Muscle layer of colon (tissue), 2 donors: ENCODE results near the gene MRPL28.
A peak's percentile ranks its signal among the peaks of the same experiment; 100 is the strongest.

ENCODE experiments used
- H3K27ac ChIP-seq: one replicate; pipeline ENCODE4 v1.7.0; 2013; ENCODE audit warnings: low read depth, mild to moderate bottlenecking, low read length, moderate library complexity
- H3K27me3 ChIP-seq, 2 donors: one replicate each; pipeline ENCODE4 v1.7.0; 2013; ENCODE audit warnings: low read length in 2 of 2, mild to moderate bottlenecking in 2 of 2; ENCODE audit not compliant: insufficient read depth in 2 of 2, control insufficient read depth in 1 of 2
- H3K36me3 ChIP-seq: one replicate; pipeline ENCODE4 v1.7.0; 2013; ENCODE audit warnings: mild to moderate bottlenecking, low read length; ENCODE audit not compliant: insufficient read depth
- H3K4me1 ChIP-seq: one replicate; pipeline ENCODE4 v1.7.0; 2013; ENCODE audit warnings: mild to moderate bottlenecking, low read length; ENCODE audit not compliant: insufficient read depth
- H3K4me3 ChIP-seq, 2 donors: one replicate each; pipeline ENCODE4 v1.7.0; 2013; ENCODE audit warnings: low read length in 2 of 2, low read depth in 1 of 2, mild to moderate bottlenecking in 1 of 2, moderate library complexity in 1 of 2
- H3K9ac ChIP-seq: one replicate; pipeline ENCODE4 v1.7.0; 2013; ENCODE audit warnings: low read length
- H3K9me3 ChIP-seq: one replicate; pipeline ENCODE4 v1.7.0; 2013; ENCODE audit warnings: mild to moderate bottlenecking, low read length
- donor health status: abdominal sarcoma.
- donor health status: Adenocarcinoma of cecum.

MRPL28 gene

DNA sequence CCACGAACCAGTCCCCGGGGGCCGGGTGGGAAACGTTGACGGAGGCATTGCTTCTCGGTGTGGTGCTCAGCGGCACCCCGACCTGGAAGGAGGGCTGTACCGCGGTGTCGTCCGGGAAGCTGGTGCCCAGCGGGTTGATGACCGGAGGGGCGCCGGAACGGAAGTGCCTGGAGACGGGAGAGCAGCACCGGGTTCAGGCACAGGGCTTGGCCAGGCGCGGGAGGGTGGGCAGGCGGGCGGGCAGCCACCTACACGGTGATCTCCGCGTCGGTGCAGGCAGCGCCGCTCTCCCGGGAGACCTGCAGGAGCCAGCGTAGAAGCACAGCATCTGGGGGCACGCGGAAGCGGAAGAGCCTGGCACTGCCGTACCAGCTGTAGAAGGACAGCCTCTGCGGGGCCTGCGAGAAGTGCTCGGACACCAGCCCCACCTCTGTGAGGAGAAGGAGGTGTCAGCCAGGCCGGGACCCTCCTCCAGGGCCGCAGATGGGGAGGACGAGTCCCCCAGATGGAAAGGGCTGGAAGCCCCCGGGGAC is 7.1 kb upstream of the MRPL28 start:
- no peak overlapping the region for H3K27ac ChIP-seq
- no peak overlapping the region for H3K4me3 ChIP-seq
- H3K9ac ChIP-seq: no peak overlapping the region
- H3K27me3 ChIP-seq: no peaks in the 10 kb centered on the region
- peaks cover 18% of the 10 kb centered on the region for H3K36me3 ChIP-seq
- H3K4me1 ChIP-seq: peaks cover 13% of the 10 kb centered on the region
- H3K9me3 ChIP-seq: no peaks in the 10 kb centered on the region

- H3K9ac ChIP-seq: no peak overlapping the region
- H3K36me3 ChIP-seq: peaks cover 23% of the 10 kb centered on the region
- no peaks in the 10 kb centered on the region for H3K9me3 ChIP-seq
- H3K27me3 ChIP-seq: no peaks in the 10 kb centered on the region
- H3K4me1 ChIP-seq: peaks cover 13% of the 10 kb centered on the region
- no peak overlapping the region for H3K4me3 ChIP-seq
- H3K27ac ChIP-seq: no peak overlapping the region
These were observed 6.6 kb upstream of the MRPL28 start for GRCh38 chr16:376817-377418.

GRCh38 chr16:375927-376816 is 5.8 kb upstream of the MRPL28 start:
- Histone ChIP-seq H3K9me3 (no peaks in the 10 kb centered on the region), H3K27me3 (no peaks in the 10 kb centered on the region), H3K4me3 (no peak overlapping the region), H3K36me3 (peaks cover 27% of the 10 kb centered on the region), H3K27ac (no peak overlapping the region), H3K4me1 (peaks cover 14% of the 10 kb centered on the region), H3K9ac (no peak overlapping the region)

- Histone ChIP-seq H3K9ac (no peak overlapping the region), H3K9me3 (no peaks in the 10 kb centered on the region), H3K36me3 (peaks cover 27% of the 10 kb centered on the region), H3K27ac (no peak overlapping the region), H3K4me1 (peaks cover 14% of the 10 kb centered on the region), H3K4me3 (no peak overlapping the region), H3K27me3 (no peaks in the 10 kb centered on the region)
These were observed 4.9 kb upstream of the MRPL28 start for GRCh38 chr16:375212-375611.

- Histone ChIP-seq H3K9ac (no peak overlapping the region), H3K36me3 (peaks cover 27% of the 10 kb centered on the region), H3K4me1 (peaks cover 12% of the 10 kb centered on the region), H3K9me3 (no peaks in the 10 kb centered on the region), H3K27ac (no peak overlapping the region), H3K27me3 (no peaks in the 10 kb centered on the region), H3K4me3 (no peak overlapping the region)
These were observed 4.2 kb upstream of the MRPL28 start for GRCh38 chr16:374616-374926.

DNA sequence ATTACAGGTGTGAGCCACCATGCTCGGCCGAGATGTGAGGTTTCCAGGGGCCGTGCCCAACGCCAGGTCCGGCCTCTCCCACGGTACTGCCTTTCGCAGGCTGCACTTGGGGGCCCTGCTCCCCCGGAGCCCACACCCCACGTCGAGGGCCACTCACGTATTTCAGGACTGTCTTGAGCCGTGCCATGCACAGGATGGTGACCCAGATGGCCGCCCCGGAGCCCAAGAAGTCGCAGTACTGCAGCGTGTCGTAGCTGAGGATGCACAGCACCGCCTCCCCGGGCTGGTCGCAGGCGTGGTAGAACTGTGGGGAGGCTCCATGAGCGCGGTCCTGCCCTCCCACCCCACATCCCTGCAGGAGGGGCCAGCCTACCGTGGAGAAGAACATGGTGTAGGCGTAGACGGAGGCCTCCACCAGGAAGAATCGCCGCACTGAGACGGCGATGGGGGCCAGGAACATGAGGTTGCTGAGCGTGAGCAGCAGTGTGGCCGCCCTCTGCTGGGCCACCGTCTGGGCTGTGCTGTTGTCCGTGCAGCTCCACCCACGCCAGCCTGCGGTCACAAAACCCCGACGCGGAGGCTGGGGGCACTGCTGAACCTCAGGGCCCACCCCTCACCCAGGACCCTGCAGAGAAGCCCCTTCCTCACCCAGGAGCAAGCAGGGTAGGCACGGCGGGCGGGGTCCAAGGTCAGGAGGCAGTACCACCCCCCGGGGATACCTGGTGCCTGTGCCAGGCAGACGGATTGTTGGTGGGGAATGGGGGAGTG is 3.7 kb upstream of the MRPL28 start:
- Histone ChIP-seq H3K4me1 (peaks cover 15% of the 10 kb centered on the region), H3K9ac (no peak overlapping the region), H3K27me3 (no peaks in the 10 kb centered on the region), H3K9me3 (no peaks in the 10 kb centered on the region), H3K36me3 (peaks cover 29% of the 10 kb centered on the region), H3K27ac (no peak overlapping the region), H3K4me3 (no peak overlapping the region)

GRCh38 chr16:373020-373598 is 2.8 kb upstream of the MRPL28 start:
- H3K4me1 ChIP-seq: peaks cover 15% of the 10 kb centered on the region
- no peak overlapping the region for H3K4me3 ChIP-seq
- H3K36me3 ChIP-seq: peaks cover 35% of the 10 kb centered on the region
- no peak overlapping the region for H3K9ac ChIP-seq
- no peaks in the 10 kb centered on the region for H3K9me3 ChIP-seq
- H3K27ac ChIP-seq: no peak overlapping the region
- H3K27me3 ChIP-seq: no peaks in the 10 kb centered on the region

DNA sequence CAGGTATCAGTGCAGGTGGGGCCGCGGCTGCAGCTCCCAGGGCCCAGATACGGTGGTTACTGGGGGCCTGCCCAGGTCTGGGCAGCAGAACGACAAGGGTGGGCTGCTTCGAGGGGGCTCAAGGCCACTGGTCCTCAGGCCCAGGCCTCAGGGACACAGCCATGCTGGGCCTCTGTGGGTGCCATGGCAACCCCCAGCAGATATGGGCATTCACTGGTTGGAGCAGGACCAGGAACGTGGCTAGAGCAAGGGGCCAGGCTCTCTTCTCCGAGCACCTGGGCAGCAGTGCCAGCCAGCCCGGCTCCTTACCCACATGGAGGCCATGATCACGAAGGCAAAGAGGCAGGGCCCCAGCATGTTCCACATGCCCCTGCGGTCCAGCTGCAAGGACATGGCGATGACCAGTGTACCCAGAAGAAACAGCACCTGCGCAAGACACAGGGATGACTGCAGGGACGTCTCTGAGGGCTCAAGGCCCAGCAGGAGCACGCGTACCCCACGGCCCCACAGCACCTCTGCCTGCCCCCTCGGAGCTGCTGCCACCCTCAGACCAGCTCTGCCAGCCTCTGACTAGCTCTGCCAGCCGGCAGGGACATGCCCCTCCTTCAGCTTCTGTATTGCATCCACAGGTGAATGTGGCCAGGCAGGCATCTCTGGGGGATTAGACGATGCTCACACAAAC is 2.1 kb upstream of the MRPL28 start:
- Histone ChIP-seq H3K9ac (no peak overlapping the region), H3K27me3 (no peaks in the 10 kb centered on the region), H3K9me3 (no peaks in the 10 kb centered on the region), H3K27ac (no peak overlapping the region), H3K4me3 (no peak overlapping the region), H3K4me1 (peaks cover 15% of the 10 kb centered on the region), H3K36me3 (peaks cover 42% of the 10 kb centered on the region)

DNA sequence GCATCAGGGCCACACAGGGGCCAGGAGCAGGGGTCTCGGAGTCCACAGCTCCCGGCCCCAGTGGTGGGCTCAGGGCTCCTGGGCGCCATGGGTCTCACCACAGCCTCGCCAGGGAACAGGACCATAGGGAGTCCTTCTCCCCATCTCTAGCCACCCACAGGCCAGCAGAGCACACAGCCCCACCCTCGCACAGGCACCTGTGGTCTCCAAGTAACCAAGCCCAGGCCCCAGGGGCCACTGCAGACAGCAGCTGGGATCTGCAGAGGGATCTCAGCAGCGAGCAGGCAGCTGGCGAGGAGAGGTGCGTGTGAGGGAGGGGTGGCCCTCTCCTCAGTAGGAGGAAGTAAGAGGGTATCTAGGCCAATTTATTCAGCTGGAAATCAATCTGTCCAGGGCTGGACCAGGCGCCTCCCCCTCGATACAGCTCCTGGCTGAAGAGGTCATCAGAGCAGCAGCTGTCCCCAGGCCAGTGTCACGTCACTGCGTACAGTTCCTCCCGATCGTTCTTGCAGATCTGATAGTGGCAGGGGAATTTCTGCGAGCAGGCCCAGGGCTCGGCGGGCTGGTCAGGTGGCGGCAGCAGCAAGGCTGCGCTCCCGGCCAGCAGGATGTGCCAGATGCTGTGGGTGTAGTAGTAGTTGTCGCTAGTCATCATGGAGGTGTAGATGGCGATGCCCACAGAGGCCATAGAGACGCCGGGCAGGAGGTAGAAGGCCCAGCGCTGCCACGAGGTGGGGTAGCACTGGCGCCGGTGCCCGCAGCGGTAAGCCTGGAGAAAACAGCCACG is 1.4 kb upstream of the MRPL28 start:
- Histone ChIP-seq H3K9me3 (no peaks in the 10 kb centered on the region), H3K4me3 (no peak overlapping the region), H3K9ac (no peak overlapping the region), H3K27ac (no peak overlapping the region), H3K4me1 (peaks cover 15% of the 10 kb centered on the region), H3K27me3 (no peaks in the 10 kb centered on the region), H3K36me3 (peaks cover 46% of the 10 kb centered on the region)

- no peak overlapping the region for H3K9ac ChIP-seq
- peak overlapping the region in 1 of 2 donors; percentile 35 for H3K4me3 ChIP-seq
- no peaks in the 10 kb centered on the region for H3K27me3 ChIP-seq
- H3K36me3 ChIP-seq: peaks cover 44% of the 10 kb centered on the region
- H3K9me3 ChIP-seq: no peaks in the 10 kb centered on the region
- H3K27ac ChIP-seq: peak overlapping the region; percentile 50
- peaks cover 15% of the 10 kb centered on the region for H3K4me1 ChIP-seq
These were observed 709 bp upstream of the MRPL28 start for GRCh38 chr16:370979-371514.
